ENCODE data around the gene CS.

GRCh38 chr12:56260380-56260779, 39.8 kb downstream of the CS start:
- no peak for TF ChIP-seq CTCF (IDR thresholded peaks at IDR 0.05)
- TF ChIP-seq POLR2AphosphoS5 (IDR thresholded peaks at IDR 0.05): no peak
- TF ChIP-seq POLR2A (IDR thresholded peaks at IDR 0.05): no peak
- TF ChIP-seq EP300 (IDR thresholded peaks at IDR 0.05): no peak
